HEK293 (cell line): Measurements from ENCODE around the gene NT5C1B.

ENCODE experiments used
- CTCF ChIA-PET: fragments of 350-600 bp; formaldehyde crosslinking; extraction: SDS; loops from one replicate; lab custom pipeline; 2021; ENCODE audit warnings: antibody characterized with exemption; lab: Yijun Ruan, JAX
- POLR2A ChIA-PET: fragments of 300-600 bp; formaldehyde crosslinking; extraction: SDS; loops from one replicate; lab custom pipeline; 2020; ENCODE audit warnings: antibody characterized with exemption, inconsistent platforms; lab: Yijun Ruan, JAX
- H3K27ac ChIP-seq: fragments of 200-500 bp; sonication (Bioruptor generic); 2 replicates; pipeline ENCODE4 v1.5.1; 2014; ENCODE audit warnings: low read depth, low read length, control low read depth, inconsistent platforms; ENCODE audit errors: extremely low read depth
- H3K36me3 ChIP-seq, 2 experiments: fragments of 200-500 bp in 1 of 2; sonication (Bioruptor generic) in 1 of 2; 1 replicate in 1 of 2; 2 replicates in 1 of 2; pipeline ENCODE4 v1.5.1; 2014 to 2017; ENCODE audit warnings: inconsistent platforms in 2 of 2, low read length in 2 of 2; ENCODE audit not compliant: control insufficient read depth in 2 of 2, insufficient read depth in 1 of 2
- H3K4me1 ChIP-seq: fragments of 200-500 bp; sonication (Bioruptor generic); 2 replicates; pipeline ENCODE4 v1.5.1; 2014; ENCODE audit warnings: mild to moderate bottlenecking, low read length, inconsistent platforms; ENCODE audit not compliant: control insufficient read depth, insufficient read depth
- H3K4me3 ChIP-seq: 2 replicates; pipeline ENCODE4 v1.5.1; 2011; ENCODE audit warnings: low read depth, mild to moderate bottlenecking, control low read depth, low read length, moderate library complexity
- H3K9me3 ChIP-seq: fragments of 200-500 bp; sonication (Bioruptor generic); 2 replicates; pipeline ENCODE4 v1.5.1; 2014; ENCODE audit warnings: low read depth, low read length, inconsistent platforms; ENCODE audit not compliant: control insufficient read depth, insufficient read depth
- FEZF1 ChIP-seq: fragments of 450-650 bp; formaldehyde crosslinking; IDR thresholded peaks from 2 replicates; pipeline ENCODE4 v1.5.1; 2016; ENCODE audit warnings: missing biosample characterization, missing genetic modification characterization
- GFI1B ChIP-seq: fragments of 450-650 bp; formaldehyde crosslinking; IDR thresholded peaks from 2 replicates; pipeline ENCODE4 v1.5.1; 2016; ENCODE audit warnings: missing biosample characterization, missing genetic modification characterization
- GLIS2 ChIP-seq: fragments of 450-650 bp; formaldehyde crosslinking; IDR thresholded peaks from 2 replicates; pipeline ENCODE4 v1.5.1; 2016; ENCODE audit warnings: missing biosample characterization, missing genetic modification characterization
- HOXD13 ChIP-seq: sonication (generic); formaldehyde crosslinking; IDR thresholded peaks from 2 replicates; pipeline ENCODE4 v1.8.0; 2022; ENCODE audit warnings: missing genetic modification reagents, borderline replicate concordance
- KLF7 ChIP-seq: fragments of 450-650 bp; formaldehyde crosslinking; IDR thresholded peaks from 2 replicates; pipeline ENCODE4 v1.5.1; 2016; ENCODE audit warnings: missing biosample characterization, missing genetic modification characterization, borderline replicate concordance
- RBAK ChIP-seq: fragments of 450-650 bp; formaldehyde crosslinking; IDR thresholded peaks from 2 replicates; pipeline ENCODE4 v1.5.1; 2016; ENCODE audit warnings: missing biosample characterization, missing genetic modification characterization
- SP3 ChIP-seq: fragments of 450-650 bp; formaldehyde crosslinking; IDR thresholded peaks from 2 replicates; pipeline ENCODE4 v1.5.1; 2016; ENCODE audit warnings: missing biosample characterization, missing genetic modification characterization
- TRIM28 ChIP-seq: IDR thresholded peaks from 2 replicates; pipeline ENCODE4 v1.6.1; 2011; ENCODE audit warnings: low read length, control low read depth, borderline replicate concordance
- ZBTB48 ChIP-seq: fragments of 450-650 bp; formaldehyde crosslinking; IDR thresholded peaks from 2 replicates; pipeline ENCODE4 v1.5.1; 2016; ENCODE audit warnings: missing biosample characterization, missing genetic modification characterization
- ZNF112 ChIP-seq: fragments of 450-650 bp; formaldehyde crosslinking; IDR thresholded peaks from 2 replicates; pipeline ENCODE4 v1.5.0; 2017; ENCODE audit warnings: missing biosample characterization, missing genetic modification characterization
- ZNF132 ChIP-seq: fragments of 450-650 bp; formaldehyde crosslinking; IDR thresholded peaks from 2 replicates; pipeline ENCODE4 v1.5.1; 2017; ENCODE audit warnings: missing biosample characterization, missing genetic modification characterization, borderline replicate concordance
- ZNF169 ChIP-seq: fragments of 450-650 bp; formaldehyde crosslinking; IDR thresholded peaks from 2 replicates; pipeline ENCODE4 v1.5.1; 2016; ENCODE audit warnings: missing biosample characterization, missing genetic modification characterization
- ZNF211 ChIP-seq: fragments of 450-650 bp; formaldehyde crosslinking; IDR thresholded peaks from 2 replicates; pipeline ENCODE4 v1.5.1; 2016; ENCODE audit warnings: low read depth, missing biosample characterization, missing genetic modification characterization
- ZNF610 ChIP-seq: fragments of 450-650 bp; formaldehyde crosslinking; IDR thresholded peaks from 2 replicates; pipeline ENCODE4 v1.5.1; 2016; ENCODE audit warnings: missing biosample characterization, missing genetic modification characterization, borderline replicate concordance
- TF ChIP-seq, protein P1 (sequence below): fragments of 450-650 bp; formaldehyde crosslinking; IDR thresholded peaks from 2 replicates; pipeline ENCODE4 v1.5.1; 2016; ENCODE audit warnings: missing biosample characterization, missing genetic modification characterization
- TF ChIP-seq, protein P2 (sequence below): fragments of 450-650 bp; formaldehyde crosslinking; IDR thresholded peaks from 2 replicates; pipeline ENCODE4 v1.5.1; 2016; ENCODE audit warnings: missing biosample characterization, missing genetic modification characterization, borderline replicate concordance
- TF ChIP-seq, protein P3 (sequence below): fragments of 450-650 bp; formaldehyde crosslinking; IDR thresholded peaks from 2 replicates; pipeline ENCODE4 v1.5.1; 2017; ENCODE audit warnings: missing biosample characterization, missing genetic modification characterization
- TF ChIP-seq, protein P4 (sequence below): fragments of 450-650 bp; formaldehyde crosslinking; IDR thresholded peaks from 2 replicates; pipeline ENCODE4 v1.5.1; 2016; ENCODE audit warnings: missing biosample characterization, missing genetic modification characterization

NT5C1B gene

DNA sequence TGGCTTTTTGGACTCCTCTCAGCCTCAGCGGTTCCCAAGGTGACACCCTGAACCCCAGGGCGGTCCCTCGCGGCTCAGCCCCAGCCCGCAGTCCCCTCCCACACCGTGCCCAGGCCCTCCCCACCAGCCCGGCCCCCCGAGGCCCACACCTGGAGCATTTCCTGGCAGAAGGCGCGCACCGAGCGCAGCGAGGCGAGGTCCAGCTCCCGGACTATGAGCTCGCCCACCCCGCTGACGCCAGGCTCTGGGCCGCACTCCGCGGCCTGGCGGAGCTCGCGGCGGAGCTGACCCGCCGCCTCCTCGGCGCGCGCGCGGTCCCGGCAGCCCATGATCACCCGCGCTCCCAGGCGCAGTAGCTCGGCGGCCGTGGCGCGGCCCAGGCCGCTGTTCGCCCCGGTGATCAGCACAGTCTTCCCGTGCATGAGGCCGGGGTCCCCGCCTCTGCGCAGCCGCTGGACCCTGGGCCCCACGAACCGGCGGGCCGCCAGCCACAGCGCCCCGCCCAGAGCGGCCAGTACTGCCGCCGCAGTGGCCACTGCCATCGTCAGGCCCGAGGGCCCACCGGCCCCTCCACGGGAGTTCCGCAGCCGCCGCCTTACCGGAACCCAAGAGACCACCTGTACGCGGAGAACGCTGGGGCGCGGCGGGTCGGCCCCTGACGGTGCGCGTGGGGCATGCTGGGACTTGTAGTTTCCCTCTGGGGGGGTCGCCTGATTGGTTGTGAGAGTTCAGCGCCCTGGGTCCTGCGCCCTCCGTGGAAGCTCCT is 29.2 kb downstream of the NT5C1B start, which contains the start of gene RDH14 (continued):
- TF ChIP-seq, protein P1, sequence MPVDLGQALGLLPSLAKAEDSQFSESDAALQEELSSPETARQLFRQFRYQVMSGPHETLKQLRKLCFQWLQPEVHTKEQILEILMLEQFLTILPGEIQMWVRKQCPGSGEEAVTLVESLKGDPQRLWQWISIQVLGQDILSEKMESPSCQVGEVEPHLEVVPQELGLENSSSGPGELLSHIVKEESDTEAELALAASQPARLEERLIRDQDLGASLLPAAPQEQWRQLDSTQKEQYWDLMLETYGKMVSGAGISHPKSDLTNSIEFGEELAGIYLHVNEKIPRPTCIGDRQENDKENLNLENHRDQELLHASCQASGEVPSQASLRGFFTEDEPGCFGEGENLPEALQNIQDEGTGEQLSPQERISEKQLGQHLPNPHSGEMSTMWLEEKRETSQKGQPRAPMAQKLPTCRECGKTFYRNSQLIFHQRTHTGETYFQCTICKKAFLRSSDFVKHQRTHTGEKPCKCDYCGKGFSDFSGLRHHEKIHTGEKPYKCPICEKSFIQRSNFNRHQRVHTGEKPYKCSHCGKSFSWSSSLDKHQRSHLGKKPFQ (tag by site-specific recombination): no peak
- TF ChIP-seq ZNF112 (no peak), ZNF132 (tag by site-specific recombination) (no peak), GFI1B (tag by site-specific recombination) (no peak)

DNA sequence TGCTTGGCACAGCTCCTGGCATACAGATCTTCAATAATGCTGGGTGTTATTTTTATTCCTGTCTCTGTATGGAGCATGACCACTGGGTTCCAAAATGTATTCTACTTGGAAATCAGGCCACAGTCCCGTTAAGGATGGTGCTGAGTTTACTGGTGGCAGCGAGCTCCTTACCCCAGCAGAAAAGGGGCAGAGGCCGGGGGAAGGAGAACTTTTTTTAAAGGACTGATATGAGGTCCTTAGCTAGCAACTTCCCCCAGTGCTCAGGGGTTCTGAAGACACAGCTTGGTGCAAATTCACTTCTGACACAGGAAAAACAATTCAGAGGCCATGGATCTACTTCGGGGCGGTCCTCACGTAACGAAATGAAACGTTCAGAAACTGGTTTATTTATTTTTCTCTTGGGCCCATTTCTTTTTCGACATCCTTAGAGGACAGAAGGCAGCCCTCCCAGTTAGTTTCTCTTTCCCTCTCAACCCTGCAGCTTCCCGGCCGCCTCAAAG is 29.8 kb downstream of the NT5C1B start:
- Histone ChIP-seq H3K36me3 (peaks cover 8 to 22% of the 10 kb centered on the region in 2 experiments; a peak in 2 of 3 replicates), H3K4me1 (peaks cover 3% of the 10 kb centered on the region; the same call in 1 of the 2 replicates), H3K4me3 (peak overlapping the region; percentile 58), H3K9me3 (no peaks in the 10 kb centered on the region), H3K27ac (peak overlapping the region; percentile 90)
- TF ChIP-seq ZNF610 (no peak), SP3 (tag by site-specific recombination) (peak; percentile 3; the same call in 1 of the 2 replicates)
- ChIA-PET POLR2A (interaction anchor here (1.0 to 1.2 kb wide), 2 partner anchors 11 to 14 kb away, joined by 3 to 4 read pairs; no protein-coding TSS in a partner anchor), CTCF (no interaction called here)

DNA sequence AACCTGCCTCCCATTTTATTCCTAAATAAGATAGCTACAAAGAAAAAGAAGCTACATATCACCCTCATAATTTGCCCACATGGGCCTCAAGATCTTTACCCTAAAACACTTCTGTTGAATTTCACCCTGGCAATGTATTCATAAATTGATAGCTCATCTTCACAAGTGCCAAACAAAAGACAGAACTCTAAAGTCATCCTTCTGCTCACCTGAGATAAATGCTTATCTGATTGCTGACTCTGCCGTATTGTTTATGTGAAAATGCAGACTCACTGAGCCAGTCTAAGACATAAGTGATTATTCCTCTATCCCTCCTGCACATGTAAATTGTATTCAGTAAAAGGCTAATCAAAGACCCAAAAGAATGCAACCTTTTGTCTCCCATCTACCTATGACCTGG is 30.9 kb downstream of the NT5C1B start:
- H3K4me3 ChIP-seq: no peak overlapping the region
- peaks cover 3% of the 10 kb centered on the region; the same call in 1 of the 2 replicates for H3K4me1 ChIP-seq
- H3K27ac ChIP-seq: no peak overlapping the region
- no peaks in the 10 kb centered on the region for H3K9me3 ChIP-seq
- TF ChIP-seq TRIM28 (no peak), ZBTB48 (tag by site-specific recombination) (no peak), FEZF1 (no peak), ZNF169 (tag by site-specific recombination) (no peak)
- TF ChIP-seq, protein P2, sequence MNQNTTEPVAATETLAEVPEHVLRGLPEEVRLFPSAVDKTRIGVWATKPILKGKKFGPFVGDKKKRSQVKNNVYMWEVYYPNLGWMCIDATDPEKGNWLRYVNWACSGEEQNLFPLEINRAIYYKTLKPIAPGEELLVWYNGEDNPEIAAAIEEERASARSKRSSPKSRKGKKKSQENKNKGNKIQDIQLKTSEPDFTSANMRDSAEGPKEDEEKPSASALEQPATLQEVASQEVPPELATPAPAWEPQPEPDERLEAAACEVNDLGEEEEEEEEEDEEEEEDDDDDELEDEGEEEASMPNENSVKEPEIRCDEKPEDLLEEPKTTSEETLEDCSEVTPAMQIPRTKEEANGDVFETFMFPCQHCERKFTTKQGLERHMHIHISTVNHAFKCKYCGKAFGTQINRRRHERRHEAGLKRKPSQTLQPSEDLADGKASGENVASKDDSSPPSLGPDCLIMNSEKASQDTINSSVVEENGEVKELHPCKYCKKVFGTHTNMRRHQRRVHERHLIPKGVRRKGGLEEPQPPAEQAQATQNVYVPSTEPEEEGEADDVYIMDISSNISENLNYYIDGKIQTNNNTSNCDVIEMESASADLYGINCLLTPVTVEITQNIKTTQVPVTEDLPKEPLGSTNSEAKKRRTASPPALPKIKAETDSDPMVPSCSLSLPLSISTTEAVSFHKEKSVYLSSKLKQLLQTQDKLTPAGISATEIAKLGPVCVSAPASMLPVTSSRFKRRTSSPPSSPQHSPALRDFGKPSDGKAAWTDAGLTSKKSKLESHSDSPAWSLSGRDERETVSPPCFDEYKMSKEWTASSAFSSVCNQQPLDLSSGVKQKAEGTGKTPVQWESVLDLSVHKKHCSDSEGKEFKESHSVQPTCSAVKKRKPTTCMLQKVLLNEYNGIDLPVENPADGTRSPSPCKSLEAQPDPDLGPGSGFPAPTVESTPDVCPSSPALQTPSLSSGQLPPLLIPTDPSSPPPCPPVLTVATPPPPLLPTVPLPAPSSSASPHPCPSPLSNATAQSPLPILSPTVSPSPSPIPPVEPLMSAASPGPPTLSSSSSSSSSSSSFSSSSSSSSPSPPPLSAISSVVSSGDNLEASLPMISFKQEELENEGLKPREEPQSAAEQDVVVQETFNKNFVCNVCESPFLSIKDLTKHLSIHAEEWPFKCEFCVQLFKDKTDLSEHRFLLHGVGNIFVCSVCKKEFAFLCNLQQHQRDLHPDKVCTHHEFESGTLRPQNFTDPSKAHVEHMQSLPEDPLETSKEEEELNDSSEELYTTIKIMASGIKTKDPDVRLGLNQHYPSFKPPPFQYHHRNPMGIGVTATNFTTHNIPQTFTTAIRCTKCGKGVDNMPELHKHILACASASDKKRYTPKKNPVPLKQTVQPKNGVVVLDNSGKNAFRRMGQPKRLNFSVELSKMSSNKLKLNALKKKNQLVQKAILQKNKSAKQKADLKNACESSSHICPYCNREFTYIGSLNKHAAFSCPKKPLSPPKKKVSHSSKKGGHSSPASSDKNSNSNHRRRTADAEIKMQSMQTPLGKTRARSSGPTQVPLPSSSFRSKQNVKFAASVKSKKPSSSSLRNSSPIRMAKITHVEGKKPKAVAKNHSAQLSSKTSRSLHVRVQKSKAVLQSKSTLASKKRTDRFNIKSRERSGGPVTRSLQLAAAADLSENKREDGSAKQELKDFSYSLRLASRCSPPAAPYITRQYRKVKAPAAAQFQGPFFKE (tag by site-specific recombination): no peak
- ChIA-PET POLR2A (no interaction called here), CTCF (no interaction called here)
- peaks cover 8 to 26% of the 10 kb centered on the region in 2 experiments; a peak in 2 of 3 replicates for H3K36me3 ChIP-seq

DNA sequence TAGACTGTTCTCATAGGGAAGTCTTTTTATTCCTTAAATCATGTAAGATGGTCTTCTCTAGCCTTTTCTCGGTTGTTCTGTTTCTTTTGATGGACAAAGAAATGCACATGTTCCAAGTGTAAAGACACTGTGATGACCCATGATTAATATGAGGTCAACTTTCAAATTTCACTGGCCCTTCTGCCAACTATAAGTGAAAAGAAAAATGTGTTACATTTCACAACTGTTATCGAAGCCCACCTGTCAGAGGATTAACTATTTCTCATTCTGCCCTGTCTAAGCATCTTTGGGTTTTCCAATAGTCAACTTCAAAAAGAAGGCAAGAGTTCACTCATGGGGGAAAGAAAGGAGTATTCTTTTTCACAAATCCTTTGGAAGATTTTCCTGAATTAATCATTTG is 32.2 kb downstream of the NT5C1B start:
- Histone ChIP-seq H3K36me3 (peaks cover 8 to 26% of the 10 kb centered on the region in 2 experiments; a peak in 2 of 3 replicates), H3K27ac (no peak overlapping the region), H3K4me3 (no peak overlapping the region), H3K9me3 (no peaks in the 10 kb centered on the region), H3K4me1 (peaks cover 6% of the 10 kb centered on the region; the same call in 1 of the 2 replicates)
- POLR2A ChIA-PET: no interaction called here
- CTCF ChIA-PET: no interaction called here
- TF ChIP-seq HOXD13 (CRISPR knock-in tag) (no peak), RBAK (tag by site-specific recombination) (no peak), GLIS2 (tag by site-specific recombination) (no peak), KLF7 (no peak), ZNF211 (no peak)
- TF ChIP-seq, protein P3, sequence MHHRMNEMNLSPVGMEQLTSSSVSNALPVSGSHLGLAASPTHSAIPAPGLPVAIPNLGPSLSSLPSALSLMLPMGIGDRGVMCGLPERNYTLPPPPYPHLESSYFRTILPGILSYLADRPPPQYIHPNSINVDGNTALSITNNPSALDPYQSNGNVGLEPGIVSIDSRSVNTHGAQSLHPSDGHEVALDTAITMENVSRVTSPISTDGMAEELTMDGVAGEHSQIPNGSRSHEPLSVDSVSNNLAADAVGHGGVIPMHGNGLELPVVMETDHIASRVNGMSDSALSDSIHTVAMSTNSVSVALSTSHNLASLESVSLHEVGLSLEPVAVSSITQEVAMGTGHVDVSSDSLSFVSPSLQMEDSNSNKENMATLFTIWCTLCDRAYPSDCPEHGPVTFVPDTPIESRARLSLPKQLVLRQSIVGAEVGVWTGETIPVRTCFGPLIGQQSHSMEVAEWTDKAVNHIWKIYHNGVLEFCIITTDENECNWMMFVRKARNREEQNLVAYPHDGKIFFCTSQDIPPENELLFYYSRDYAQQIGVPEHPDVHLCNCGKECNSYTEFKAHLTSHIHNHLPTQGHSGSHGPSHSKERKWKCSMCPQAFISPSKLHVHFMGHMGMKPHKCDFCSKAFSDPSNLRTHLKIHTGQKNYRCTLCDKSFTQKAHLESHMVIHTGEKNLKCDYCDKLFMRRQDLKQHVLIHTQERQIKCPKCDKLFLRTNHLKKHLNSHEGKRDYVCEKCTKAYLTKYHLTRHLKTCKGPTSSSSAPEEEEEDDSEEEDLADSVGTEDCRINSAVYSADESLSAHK: no peak
- TF ChIP-seq, protein P4, sequence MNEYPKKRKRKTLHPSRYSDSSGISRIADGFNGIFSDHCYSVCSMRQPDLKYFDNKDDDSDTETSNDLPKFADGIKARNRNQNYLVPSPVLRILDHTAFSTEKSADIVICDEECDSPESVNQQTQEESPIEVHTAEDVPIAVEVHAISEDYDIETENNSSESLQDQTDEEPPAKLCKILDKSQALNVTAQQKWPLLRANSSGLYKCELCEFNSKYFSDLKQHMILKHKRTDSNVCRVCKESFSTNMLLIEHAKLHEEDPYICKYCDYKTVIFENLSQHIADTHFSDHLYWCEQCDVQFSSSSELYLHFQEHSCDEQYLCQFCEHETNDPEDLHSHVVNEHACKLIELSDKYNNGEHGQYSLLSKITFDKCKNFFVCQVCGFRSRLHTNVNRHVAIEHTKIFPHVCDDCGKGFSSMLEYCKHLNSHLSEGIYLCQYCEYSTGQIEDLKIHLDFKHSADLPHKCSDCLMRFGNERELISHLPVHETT (tag by site-specific recombination): no peak
